ENCODE results near the gene INPP1.

GRCh38 chr2:190415794-190416775 lies 72.7 kb downstream of the INPP1 start:
- no peak for TF ChIP-seq CTCF (IDR thresholded peaks at IDR 0.05)
- no peak for TF ChIP-seq POLR2A (IDR thresholded peaks at IDR 0.05)

Data from right lobe of liver (tissue), 4 donors.